GM19468 (cell line): ENCODE measurements around the gene CMC1.
A peak's percentile ranks its signal among the peaks of the same experiment; 100 is the strongest.

Source experiments
- ATAC-seq: cut with Tn5 transposase; IDR thresholded peaks from one replicate; pipeline ENCODE4 v1.9.1; 2021; ENCODE audit warnings: mild to moderate bottlenecking, moderate library complexity, moderate number of reproducible peaks; ENCODE audit not compliant: unreplicated experiment; ENCODE audit errors: extremely low read depth

CMC1 gene

DNA sequence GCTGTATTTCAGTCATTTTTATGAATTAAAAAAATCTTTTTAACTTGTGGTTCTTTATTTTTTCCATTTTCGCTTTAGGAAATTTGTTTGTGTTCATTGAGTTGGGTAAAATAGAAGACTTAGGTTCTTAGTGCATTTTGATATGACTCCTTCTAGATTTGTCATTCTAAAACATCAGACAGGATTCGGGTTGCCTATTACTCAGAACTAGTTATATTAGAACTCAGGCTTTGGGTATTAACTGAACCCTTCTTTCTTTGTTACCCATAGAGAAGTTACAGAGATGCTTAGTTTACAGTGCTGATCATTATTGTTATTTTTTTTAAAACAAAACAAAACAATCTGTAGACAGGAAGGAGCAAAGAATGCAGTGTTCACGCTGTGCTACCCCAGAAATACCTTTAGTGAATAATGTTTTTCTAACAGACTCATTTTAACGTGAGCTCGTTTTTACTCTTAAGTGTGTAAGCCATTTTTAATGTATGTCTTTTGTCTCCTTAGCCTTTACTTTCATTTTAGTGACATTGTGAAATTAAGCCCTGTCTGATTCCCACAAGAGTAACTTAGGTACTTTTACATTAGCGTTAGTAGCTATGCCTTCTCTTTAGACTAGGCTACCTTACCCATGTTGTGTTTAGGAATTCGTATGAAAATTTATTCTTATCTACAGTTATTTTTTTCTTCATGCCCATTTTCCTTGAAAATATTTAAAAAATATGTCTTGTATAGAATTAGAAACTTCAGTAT is 53.4 kb downstream of the CMC1 start:
- ATAC-seq = no peak

DNA sequence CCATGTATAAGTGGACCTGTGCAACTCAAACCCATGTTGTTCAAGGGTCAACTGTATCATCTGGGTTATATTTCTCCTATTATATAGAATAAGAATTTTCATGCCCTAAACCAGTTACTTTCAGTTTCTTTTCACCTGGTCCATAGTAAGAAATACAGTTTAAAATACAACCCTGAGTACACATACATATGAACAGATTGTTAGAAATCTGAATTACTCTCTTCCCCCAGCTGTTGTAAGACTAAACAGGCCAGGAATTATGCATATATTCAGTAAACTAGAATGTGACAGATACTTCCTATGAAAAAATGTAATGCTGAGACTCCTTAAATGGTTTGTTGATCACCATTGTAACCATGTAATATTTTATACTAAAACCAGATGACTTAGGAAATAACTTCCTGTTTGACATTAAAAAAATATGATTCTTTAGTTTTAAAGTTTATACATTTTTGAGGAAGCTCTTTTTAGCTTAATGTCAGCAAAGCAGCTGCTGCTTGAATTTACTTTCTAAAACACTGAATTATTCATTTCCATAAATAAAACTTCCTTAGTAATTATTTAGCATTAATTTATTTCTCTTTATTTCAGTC is 54.6 kb downstream of the CMC1 start:
- ATAC-seq = no peak

DNA sequence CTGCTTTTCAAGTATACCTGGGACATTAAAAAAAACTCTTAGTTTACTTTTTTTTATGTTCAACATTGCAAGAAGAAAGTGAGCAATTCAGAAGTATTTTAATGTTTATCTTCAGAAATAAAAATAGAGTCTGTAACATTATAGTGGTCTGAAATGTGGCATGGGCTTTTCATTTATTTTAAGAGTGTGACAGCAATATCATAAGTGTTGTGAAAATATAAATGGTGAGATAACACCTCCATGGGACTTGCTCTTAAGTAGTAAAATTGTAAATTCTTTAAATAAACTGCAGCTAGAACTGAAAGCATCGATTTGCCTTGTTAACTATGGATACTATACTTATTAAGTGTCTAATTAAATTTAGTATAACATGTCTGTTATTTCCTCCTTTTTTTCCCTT is 58.3 kb downstream of the CMC1 start:
- no peak for ATAC-seq

DNA sequence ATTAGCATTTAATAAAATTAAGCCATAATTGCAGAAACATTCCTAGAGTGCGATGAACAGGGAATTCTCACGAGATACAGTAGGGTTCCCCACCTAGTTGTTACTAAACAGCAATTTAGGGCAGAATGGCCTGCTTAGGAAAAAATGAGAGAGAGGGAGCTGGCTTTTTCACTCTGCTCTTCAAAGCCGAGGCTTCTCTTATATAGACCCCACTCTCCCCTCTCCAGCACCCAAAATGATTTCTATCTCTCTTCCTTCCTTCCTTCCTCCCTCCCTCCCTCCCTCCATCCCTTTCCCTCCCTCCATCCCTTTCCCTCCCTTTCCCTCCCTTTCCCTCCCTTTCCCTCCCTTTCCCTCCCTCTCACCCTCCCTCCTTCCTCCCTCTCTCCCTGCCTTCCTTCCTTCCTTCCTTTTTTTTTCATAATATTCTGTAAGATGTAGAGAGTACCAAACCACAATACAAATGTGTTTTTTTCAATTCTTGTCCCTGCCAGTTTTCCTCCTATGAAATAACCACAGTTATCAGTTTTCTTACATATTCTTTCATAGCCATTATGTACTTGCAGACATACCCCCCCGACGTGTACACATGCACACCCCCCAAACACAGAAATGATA is 59.0 kb downstream of the CMC1 start:
- ATAC-seq = no peak

DNA sequence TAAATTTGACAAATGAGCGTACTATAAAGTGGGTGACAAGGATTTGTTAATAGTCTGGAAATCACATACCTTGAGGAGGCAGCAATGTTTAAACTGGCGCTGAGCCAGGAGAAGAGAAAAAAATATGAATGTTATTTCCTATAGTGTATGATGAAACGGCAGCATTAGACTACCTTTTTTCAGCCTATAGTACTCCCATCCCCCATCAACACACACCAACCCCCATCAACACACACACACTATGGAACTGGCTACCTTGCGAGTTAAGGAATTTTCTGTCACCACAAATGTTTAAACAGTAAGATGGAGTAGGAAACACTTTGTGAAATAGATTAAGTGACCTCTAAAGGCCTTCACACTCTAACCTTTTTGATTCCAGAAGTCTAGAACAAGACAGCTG is 60.3 kb downstream of the CMC1 start:
- no peak for ATAC-seq

DNA sequence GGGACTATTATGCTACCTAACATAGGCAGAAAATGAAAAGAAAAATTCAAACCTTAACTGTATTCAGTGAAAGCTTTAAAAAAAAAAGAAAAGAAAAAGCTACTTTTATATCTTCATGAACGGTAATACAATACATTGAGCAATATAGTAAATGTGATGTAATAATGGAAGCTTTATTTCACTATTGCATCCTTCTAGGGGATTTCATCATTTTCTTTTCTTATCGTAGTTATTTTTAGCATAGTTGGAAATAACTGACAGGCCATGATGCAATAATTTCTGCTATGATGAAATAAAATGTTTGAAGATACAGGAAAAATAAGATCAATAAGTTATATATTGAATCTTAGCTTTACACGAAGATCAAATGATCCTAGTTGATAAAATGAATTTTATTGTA is 66.8 kb downstream of the CMC1 start:
- ATAC-seq = no peak

DNA sequence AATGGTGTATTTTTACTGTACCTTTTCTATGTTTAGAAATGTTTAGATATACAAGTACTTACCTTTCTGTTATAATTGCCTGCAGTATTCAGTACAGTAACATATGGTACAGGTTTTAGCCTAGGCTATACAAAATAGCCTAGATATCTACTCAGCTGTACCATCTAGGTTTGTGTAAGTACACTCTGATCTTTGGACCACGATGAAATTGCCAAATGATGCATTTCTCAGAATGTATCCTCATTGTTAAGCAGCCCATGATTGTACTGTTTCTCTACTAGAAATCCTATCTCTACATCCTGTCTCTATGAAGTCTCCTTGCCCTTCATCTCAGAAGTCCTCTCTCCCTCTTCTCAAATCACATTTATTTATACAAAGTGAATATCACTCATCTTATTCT is 74.3 kb downstream of the CMC1 start:
- ATAC-seq = no peak

DNA sequence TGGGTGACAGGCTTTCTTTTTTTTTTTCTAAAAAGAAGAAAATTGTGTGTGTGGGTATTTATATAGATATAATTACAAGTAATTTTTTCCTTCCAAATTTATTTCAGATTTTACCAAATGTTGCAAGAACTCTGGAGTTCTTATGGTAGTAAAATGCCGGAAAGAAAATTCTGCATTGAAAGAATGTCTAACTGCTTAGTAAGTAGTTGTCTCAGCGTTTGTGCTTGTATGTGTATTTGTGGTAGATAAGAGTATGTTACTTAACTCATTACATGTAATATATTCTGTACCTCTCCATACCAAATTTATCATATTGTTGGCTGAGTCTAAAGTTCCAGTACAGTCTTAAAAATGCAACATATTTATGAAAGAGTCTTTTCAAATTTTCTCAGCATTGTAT is 74.8 kb downstream of the CMC1 start:
- no peak for ATAC-seq

DNA sequence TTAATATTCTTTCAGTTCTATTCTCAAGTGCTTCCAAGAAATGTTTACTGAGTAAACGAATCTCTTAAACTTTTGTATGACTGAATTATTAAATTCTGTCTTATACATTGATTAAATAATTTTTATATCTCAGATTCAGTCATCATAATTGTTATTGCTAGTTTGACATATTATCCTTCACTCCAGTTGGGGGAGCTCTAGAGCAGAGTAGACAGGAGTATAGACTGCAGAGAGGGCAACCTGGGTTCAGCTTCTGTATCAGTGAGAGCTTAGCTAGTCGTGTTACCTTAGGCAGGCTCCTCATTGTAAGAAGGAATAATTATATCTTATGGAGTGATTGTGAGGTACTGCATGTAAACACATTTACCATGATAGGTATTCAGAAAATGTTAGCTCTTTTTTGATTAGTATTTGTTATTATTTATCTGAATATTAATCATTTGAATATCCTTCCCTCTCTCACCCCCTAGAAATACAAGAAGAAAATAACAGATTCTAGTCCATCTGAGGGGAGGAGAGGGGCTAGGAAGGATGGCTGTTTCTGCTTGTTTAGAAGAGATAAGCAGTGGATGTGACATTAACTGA is 76.1 kb downstream of the CMC1 start:
- peak; percentile 76 for ATAC-seq

DNA sequence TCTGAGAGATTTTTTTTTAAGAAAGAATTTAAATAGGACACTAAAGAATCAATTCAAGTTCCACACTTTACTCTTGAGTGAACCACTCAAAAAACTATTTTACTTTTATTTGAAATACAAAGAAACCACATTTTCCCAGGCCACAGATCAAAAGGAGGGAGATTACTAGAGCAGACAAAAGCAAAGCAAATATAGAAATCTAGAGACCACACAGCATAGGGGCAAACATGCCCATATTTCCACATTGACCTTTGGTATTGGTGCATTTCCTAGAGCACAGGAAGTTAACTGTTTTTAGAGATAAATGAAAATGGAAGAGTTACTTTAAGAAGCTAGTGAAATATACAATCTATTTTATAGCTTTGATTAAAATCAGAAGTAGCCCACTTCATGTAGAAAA is 79.6 kb downstream of the CMC1 start:
- no peak for ATAC-seq

DNA sequence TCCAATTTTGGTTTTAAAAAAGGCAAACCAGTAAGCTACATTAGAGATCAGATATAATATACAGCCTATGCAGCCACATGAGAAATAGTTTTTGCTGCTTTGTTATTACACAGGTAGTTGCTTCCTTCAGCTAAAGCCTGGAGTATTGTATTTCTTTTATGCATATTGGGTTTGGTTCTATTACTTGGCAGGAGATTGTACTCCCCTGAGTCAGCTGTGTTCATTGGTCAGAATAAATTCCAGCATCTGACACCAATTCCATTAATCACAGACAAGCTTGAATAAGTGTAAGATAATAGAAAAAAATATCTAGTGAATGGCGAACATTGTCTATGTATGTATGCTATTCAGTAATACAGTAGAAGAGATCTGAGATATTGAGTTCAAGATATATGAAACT is 81.0 kb downstream of the CMC1 start:
- ATAC-seq = no peak

DNA sequence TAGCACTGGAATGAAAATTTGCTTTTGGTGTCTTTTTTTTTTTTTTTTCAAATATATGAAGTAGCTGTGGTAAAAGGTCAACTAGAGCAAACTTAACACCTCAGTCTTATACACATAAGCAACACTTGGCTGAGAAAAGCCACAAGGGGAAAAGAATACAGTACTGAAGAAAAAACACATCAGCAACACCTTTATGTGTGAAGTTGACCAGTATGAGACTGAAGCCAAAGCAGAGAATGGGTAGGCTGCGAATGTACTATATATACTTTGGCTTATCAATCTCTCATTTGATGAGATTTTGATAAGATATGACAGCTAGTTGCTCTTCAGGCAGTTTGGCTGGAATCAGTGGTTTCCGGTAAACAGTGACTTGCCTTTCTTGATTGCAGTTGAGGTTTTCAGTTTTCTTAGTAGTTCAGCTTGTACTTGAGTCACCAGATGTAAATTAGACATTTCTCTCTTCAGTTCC is 85.1 kb downstream of the CMC1 start:
- ATAC-seq = peak; percentile 63

DNA sequence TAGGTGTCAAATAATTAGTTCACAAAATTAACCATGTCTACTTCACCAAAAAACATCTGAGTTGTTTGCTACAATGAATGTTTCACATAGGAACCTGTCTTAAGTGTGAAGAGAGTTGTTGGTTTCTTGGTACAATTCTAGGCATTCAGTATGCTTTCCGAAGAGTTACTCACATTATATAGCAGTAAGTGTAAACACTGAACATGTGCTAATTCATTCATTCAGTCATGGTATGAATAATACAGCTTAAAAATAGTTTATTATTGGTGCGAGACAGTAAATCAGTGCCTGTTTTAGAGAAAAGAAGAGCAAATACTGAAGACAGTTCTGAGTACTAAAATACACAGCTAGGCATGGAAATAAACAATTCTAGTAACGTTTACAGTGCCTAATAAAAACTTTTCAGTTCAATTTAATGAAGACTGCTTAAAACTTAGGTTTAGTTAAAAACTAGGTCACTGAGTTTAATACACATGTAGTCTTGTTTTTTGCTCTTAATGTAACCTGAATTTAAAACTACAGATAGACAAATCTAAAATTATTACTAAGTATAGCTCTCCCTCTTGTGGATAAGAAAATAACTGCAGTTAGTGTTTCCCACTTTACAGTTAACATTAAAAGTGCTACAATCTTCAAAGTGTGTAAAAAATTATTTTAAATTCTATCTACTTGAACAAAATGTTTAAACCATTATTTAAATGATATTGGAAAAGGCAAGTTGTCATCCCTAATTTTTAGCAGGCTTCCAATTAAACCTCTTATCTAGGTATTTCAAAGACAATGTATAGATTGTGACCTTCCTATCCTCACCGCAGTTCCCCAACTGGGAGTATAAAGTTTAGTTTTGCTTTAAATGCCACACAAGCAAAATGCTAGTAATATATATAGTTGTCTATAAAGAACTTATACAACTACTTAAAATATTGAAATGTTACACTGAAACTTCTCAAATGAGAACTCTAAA is 87.1 kb downstream of the CMC1 start:
- no peak for ATAC-seq

DNA sequence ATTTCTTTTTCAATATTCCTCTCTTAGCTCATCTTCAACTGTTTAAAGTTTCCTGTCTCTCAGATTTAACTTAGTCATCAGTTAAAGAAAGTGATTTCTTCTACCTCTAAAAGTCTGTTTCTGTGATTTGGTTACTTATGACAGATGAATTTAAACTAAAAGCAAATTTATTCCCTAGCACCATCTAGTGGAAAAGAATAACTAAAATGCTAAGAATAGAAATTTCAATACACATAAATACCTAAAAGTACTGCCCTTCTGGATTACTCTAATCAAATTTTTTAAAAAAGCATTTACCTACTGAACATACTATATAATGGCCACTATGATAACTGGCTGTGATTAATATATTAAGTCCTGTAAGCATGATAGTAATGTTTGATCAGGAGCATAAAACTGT is 93.1 kb downstream of the CMC1 start:
- ATAC-seq = no peak

DNA sequence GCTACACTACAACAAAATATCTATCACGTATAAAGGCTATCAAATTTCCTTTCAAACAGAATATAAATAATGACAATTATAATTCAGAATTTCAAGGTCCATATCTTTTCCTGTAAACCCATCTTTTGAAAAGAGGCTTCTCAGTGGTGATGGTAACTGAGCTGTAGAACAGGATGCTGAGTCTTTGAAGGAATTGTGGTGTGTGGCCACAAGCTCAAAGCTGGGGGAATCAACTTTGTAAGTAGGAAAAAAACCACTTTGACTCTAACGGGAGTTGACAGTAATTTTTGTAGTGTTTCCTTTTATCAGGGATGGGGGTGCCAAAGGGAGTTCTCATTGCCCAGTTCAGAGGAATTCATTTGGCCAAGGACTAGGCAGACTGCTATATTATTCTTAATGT is 93.8 kb downstream of the CMC1 start:
- ATAC-seq = no peak

DNA sequence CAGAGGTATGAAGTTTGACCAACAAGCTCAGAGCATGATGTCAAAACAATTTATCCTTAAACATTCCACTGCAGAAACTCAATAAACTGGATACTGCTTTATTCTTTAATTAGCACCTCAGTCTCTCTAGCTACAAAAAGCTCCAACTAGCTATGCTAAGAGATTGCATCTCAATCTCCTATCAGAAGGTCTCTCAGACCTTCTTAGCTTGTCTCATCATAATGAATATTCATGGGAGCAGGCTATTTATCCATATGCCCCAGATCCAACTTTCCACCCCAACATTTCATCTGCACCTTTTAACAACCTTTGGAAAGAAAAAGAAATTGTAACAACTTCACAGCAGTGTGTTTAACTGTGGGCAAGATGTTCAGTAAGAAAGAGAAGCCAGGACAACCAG is 95.8 kb downstream of the CMC1 start:
- ATAC-seq = no peak

DNA sequence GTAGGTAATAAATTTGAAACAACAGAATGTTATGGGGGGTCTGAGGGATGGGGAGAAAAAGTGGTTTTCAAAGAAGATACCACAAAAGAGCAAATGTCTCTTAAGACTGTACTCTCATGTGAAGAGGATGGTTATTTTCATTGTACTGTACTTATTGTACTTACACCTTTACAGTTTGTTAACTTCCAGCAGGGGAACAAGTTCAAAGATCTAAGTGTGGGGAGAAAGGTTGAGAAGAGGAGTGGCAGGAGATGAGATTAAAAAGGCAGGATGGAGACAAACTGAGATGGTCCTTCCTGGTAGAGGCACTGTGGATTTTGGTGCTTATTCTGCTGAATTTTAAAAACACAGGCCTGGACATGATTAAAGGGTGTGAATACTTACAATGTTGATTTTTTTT is 101.7 kb downstream of the CMC1 start:
- ATAC-seq = no peak

DNA sequence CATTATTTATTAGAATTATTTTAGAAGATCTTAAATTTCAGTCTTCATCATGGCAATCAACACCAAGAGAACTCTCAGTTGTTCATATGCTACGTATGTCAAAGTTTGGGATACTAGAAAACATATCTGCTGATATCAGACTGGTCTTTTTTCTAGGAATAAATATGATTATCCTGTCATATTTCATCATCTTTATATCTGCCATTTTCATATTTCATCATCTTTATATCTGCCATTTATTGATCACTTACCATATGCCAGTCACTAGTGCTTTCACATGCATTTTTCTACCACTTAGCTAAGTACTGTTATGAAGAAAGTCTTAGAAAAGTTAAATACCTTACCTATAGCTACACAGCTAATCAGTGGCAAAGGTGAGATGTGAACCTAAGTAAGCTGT is 104.3 kb downstream of the CMC1 start:
- no peak for ATAC-seq

DNA sequence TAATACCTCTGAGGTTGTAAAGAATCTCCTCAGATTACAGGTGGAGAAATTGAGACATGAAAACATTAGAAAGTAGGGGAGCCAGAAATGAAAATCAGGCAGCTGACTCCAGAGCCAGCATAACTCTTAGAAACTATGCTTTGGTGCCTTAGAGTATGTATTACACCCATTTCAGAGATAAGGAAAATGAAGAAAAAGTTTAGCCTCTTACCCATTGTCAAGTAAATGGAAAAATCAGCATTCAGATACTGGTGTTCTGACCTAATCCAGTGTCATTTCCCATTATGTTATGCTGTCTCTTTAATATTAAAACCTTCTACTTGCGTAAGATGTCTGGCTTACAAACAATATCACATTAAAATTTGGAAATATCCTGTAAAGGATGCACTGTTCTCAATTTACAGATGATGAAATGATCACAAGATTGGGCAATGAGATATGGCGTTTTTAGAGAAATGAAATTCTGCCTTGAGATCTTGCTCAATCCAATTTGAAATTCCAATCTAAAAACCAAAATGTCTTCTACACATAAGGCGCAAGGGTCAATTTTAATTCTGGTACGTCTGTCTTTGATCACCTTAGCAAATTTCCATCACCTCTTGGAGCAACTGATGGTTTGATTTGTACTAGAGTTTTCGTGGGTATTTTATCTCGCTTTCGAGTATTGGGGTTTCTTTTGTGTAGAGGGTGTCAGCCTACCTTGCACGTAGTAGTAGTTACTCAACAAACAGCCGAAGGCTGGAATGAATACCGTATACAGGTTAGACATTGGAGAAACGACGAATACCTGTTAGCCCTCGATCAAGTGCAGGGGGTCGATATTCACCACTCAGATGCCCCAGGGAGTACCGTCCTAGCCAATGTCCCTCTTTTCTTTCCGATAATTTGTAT is 106.2 kb downstream of the CMC1 start:
- ATAC-seq = no peak
